HFF-Myc (cell line): Measurements from ENCODE around the gene SVIL.
A peak's percentile ranks its signal among the peaks of the same experiment; 100 is the strongest.

ENCODE experiments used
- DNase-seq: peaks from one replicate; pipeline ENCODE4 v3.0.0-alpha.2; 2011; ENCODE audit warnings: low read depth; ENCODE audit errors: extremely low read depth
- H3K4me3 ChIP-seq: replicated peaks from 2 replicates; pipeline ENCODE4 v1.5.1; 2011; ENCODE audit warnings: low read depth, mild to moderate bottlenecking, control low read depth, low read length
- CTCF ChIP-seq: IDR thresholded peaks from 2 replicates; pipeline ENCODE4 v1.5.1; 2012; ENCODE audit warnings: mild to moderate bottlenecking, low read depth, low read length, control low read depth; ENCODE audit errors: missing control alignments

SVIL gene

GRCh38 chr10:29650552-29650944 is 15.8 kb upstream of the SVIL start:
- TF ChIP-seq CTCF: no peak
- H3K4me3 ChIP-seq: no peak overlapping the region
- no peak for DNase-seq

DNA sequence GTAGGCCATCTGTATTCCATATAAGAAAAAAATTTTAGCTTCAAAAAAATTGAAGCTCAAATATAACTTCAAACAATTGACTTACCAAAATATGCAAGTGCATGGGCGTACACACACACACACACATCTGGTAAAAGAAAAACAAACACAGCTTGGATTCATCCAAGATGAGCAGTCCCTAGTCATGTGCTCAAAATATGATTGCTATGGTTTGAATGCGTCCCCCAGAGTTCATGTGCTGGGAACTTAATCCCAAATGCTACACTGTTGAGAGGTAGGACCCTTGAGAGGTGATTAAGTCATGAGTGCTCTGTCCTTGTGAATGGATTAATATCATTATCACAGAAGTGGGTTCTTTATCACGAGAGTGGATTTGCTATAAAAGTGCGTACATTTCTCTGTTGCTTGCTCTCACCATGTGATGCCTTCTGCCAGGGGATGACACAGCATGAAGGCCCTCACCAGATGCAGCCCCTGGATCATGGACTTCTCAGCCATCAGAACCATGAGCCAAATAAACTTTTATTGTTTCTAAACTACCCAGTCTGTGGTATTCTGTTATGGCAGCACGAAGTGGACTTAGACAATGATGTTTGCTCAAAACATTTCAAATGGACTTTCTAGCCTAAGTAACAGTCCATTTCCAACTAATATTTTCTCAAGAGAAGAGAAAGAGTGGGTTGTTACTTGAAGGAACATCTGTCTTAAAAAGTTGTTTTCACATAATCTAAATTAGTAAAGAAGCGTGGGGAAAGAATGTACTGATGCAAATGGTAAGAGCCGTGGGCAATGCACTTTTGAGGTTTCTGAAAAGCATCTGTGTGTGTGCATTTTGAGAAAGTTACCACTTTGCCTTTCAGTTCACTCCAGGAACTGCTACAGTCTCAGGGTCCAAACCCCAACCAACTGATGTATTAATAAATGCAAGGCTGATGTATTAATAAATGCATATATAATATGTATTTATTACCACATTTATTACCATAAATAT is 15.1 kb upstream of the SVIL start:
- no peak overlapping the region for H3K4me3 ChIP-seq
- TF ChIP-seq CTCF: no peak
- peak; percentile 53 for DNase-seq

GRCh38 chr10:29648983-29649268 is 14.2 kb upstream of the SVIL start:
- DNase-seq: no peak
- TF ChIP-seq CTCF: no peak
- no peak overlapping the region for H3K4me3 ChIP-seq

DNA sequence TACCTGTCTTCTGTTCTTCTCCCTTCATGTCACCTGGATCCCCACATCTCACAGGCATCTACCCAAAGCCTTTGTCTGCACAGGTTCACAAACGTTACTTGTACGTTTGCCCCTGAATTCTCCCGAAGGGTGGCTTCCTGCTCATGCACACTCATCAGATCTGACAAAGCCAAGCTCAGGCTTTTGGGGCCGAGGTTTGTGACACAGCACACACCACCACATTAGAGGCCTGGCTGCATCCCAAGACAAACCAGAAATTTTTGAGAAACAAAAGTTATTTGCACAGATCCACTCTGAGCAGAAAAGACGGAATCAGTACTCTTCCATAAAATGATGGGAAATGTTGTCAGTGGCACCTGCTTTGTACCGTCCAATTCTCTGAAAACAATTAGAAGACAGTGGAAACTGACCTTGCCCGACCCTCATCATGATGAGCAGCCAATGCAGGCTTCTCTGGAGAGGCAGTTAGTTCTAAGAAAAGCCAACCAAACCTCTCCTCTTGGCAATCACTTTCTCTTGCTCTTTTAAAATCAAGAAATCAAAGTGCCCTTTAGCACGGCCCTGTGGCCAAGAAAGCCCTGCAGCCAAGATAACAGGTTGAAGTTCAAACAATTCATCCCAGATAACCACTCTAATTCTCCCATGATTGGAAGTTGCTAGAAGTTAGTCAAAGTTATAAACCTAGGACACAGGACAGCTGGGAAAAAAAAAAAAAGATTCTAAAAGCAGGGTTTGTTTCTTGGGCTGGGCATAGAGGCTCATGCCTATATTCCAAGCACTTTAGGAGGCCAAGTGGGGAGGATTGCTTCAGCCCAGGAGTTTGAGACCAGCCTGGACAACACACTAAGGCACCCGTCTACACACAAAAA is 13.6 kb upstream of the SVIL start:
- no peak for TF ChIP-seq CTCF

GRCh38 chr10:29647478-29647877 is 12.7 kb upstream of the SVIL start:
- H3K4me3 ChIP-seq: no peak overlapping the region
- TF ChIP-seq CTCF: no peak
- DNase-seq: no peak

More for the DNA sequence above, 13.6 kb upstream of the SVIL start:
- DNase-seq: no peak
- H3K4me3 ChIP-seq: no peak overlapping the region

DNA sequence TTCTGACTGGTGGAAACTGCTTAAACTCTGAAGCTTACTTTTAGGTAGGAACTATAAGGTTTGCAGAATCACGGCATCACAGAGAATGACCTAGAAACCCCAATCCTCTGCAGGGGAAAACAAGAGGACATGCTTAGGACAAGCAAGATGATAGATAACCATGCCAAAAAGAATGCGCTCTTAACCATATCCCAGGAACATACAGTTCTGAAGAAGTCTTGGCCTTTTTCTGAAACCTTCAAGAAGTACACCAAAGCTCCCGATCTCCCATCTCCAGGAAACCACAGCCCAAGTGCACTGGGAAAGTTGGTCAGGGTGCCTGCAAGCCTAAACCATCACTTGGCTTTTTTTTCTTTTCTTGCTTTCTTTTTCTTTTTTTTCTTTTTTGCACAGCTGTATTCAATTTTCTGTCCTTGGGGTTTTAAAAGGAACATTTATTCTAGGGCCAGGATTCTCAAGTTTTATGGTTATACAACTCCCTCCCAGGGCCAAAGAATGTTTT is 12.2 kb upstream of the SVIL start:
- no peak for TF ChIP-seq CTCF
- H3K4me3 ChIP-seq: 0 out of 2 replicates have a peak overlapping the region, but pooled peaks have one; percentile 10
- DNase-seq: no peak
